Heart right ventricle (tissue), 16 donors: Measurements from ENCODE around the gene FAM222A. TPM values are rescaled to one million over a fixed set of nuclear protein-coding genes. Genes with fewer than 3 reads are reported as not detected.

Experiments used
- ATAC-seq, 8 donors: fragments of 200-7000 bp; cut with Tn5 transposase; one replicate each; pipeline ENCODE4 v1.9.1; 2020; ENCODE audit warnings: mild to moderate bottlenecking in 8 of 8, moderate library complexity in 8 of 8, moderate number of reproducible peaks in 1 of 8
- DNase-seq, 2 donors: peaks; one replicate each; pipeline ENCODE4 v3.0.0-alpha.2; 2020
- H3K27ac ChIP-seq, 10 donors: fragments of 200-600 bp; sonication (generic) in 2 of 10; one replicate each; pipeline versions ENCODE4 v1.5.0 to v1.8.0; 2020 to 2022; ENCODE audit warnings: mild to moderate bottlenecking in 3 of 10
- H3K27me3 ChIP-seq, 7 donors: fragments of 200-600 bp; one replicate each; pipeline ENCODE4 v1.8.0; 2021 to 2022; ENCODE audit warnings: mild to moderate bottlenecking in 2 of 7
- H3K36me3 ChIP-seq, 9 donors: fragments of 200-600 bp; sonication (generic) in 1 of 9; one replicate each; pipeline versions ENCODE4 v1.5.0 to v1.8.0; 2020 to 2022; ENCODE audit warnings: mild to moderate bottlenecking in 2 of 9
- H3K4me1 ChIP-seq, 9 donors: fragments of 200-600 bp; sonication (generic) in 1 of 9; one replicate each; pipeline versions ENCODE4 v1.5.0 to v1.8.0; 2020 to 2022; ENCODE audit warnings: mild to moderate bottlenecking in 4 of 9
- H3K4me3 ChIP-seq, 10 donors: fragments of 200-600 bp; sonication (generic) in 2 of 10; one replicate each; pipeline versions ENCODE4 v1.5.0 to v1.8.0; 2020 to 2022; ENCODE audit warnings: mild to moderate bottlenecking in 7 of 10, moderate library complexity in 2 of 10
- H3K9me3 ChIP-seq, 11 donors: fragments of 200-600 bp in 10 of 11; sonication (generic) in 2 of 11; one replicate each; pipeline versions ENCODE4 v1.5.0 to v1.8.0; 2013 to 2022; ENCODE audit warnings: mild to moderate bottlenecking in 2 of 11, control low read depth in 1 of 11, moderate library complexity in 1 of 11
- WGBS, 2 donors: extraction: QIAGEN DNeasy Blood & Tissue Kit; methylation state at CpG; one replicate each; pipeline ENCODE4 v1.1.7; 2013; ENCODE audit warnings: inconsistent platforms in 1 of 2; 5-methylcytosine and 5-hydroxymethylcytosine counted together
- intact Hi-C, 10 donors: fragments of 100-400 bp; cut with DNase I; formaldehyde crosslinking; loops; one replicate each; pipeline versions ENCODE4 v1.11.1 to v1.14.2; 2022
- polyA plus RNA-seq, 2 donors: library from polyadenylated mRNA; stranded (reverse); fragments of 200-250 nt; gene quantifications; one replicate each; pipeline ENCODE4 v1.2.3, GENCODE V29; 2013
- total RNA-seq, 10 donors: library from RNA; stranded (reverse); fragmentation: NEBNext Ultra II Directional in 3 of 10; extraction: Animal tissue kit (Norgen Biotek cat#: 25700) in 3 of 10; gene quantifications; one replicate each; pipeline versions ENCODE4 v1.2.1 to v1.2.4, GENCODE V29; 2021 to 2023
- TF ChIP-seq, protein P1 (sequence below), 9 donors: fragments of 200-600 bp; sonication (generic) in 2 of 9; IDR thresholded peaks; one replicate each; pipeline versions ENCODE4 v1.5.0 to v1.8.0; 2021 to 2022; ENCODE audit warnings: antibody characterized with exemption in 9 of 9, mild to moderate bottlenecking in 5 of 9, moderate library complexity in 1 of 9
- donor health status: Arrhythmogenic right ventricular cardiomyopathy.
- donor health status: ischemic (EF 13 %, LVEDD 7.1; RV severe dilation, severe dysfunction).
- donor health status: healthy with polysubstance abuse.
- donor health status: DM: no; HTN: yes; CAD: no.
- donor health status: DM: no; HTN: no; CAD: no.
- donor health status: ischemic (EF 25% LVEDD 6.9; RV normal size, moderate dysfunction).
- donor health status: ischemic (EF 25% LVEDD 5.7; RV mildly dilated, moderate dysfunction).
- donor health status: healthy.
- donor health status: DM: yes; HTN: yes; CAD: no.
- donor health status: Ischemic cardiomyopathy.
- donor health status: ischemic (EF 35%, LVEDD 5.7; RV mildly dilated, moderate dysfunction).
- donor health status: nonischemic (EF 11% LVEDD 7.7; RV severe dilation, severe dysfunction).
- donor health status: DM: yes; HTN: yes; CAD: no.
- donor health status: PGD.
- donor health status: ischemic (EF 29% LVEDD 5.4; RV normal size, mild dysfunction).
- donor health status: nonischemic (EF 23%, LVEDD 6.1; RV moderate dilation, normal function).

FAM222A gene
- total and polyA plus RNA-seq, 12 donors, result 2.7 to 26.0 (median 7.0) TPM

DNA sequence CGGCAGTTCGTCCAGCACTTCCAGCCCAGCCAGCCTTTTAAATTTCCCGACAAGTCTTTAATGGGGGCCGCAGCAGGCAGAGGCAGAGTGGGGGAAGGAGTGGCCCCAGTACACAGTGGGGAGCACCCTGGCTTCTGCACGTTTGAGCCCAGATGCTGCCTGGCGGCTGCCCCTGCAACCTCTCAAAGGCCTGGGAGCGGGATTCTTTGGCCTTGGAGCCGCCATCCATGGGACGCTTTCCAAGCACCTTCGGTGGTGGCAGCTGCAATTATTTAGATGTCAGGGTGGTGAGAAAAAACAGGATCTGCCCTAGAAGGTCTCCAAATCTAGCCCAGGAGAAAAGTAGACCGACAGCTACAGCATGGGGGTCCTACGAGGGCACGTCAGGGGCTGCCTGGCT lies 46.0 kb downstream of the FAM222A start:
- H3K27ac ChIP-seq, result peak overlapping the region in 7 of 10 donors; percentile 19 to 62 (median 44)
- WGBS, 2 donors, result 46 to 59% methylated on average over 13 of the region's 13 CpGs
- peaks cover 0 to 31% (median 6%) of the 10 kb centered on the region in 11 donors for H3K9me3 ChIP-seq
- H3K36me3 ChIP-seq, result no peaks in the 10 kb centered on the region
- H3K4me3 ChIP-seq, result no peak overlapping the region
- H3K4me1 ChIP-seq, result peaks cover 0 to 18% (median 14%) of the 10 kb centered on the region in 9 donors
- intact Hi-C loops, result loop anchor here in 1 of 10 donors (5.0 kb wide), 1 partner anchor 37 kb away; no protein-coding TSS in a partner anchor
- ATAC-seq (peak in 7 of 8 donors; percentile 18 to 62 (median 36)), DNase-seq (peak in 1 of 2 donors; percentile 37)
- H3K27me3 ChIP-seq, result no peaks in the 10 kb centered on the region
- TF ChIP-seq, protein P1, sequence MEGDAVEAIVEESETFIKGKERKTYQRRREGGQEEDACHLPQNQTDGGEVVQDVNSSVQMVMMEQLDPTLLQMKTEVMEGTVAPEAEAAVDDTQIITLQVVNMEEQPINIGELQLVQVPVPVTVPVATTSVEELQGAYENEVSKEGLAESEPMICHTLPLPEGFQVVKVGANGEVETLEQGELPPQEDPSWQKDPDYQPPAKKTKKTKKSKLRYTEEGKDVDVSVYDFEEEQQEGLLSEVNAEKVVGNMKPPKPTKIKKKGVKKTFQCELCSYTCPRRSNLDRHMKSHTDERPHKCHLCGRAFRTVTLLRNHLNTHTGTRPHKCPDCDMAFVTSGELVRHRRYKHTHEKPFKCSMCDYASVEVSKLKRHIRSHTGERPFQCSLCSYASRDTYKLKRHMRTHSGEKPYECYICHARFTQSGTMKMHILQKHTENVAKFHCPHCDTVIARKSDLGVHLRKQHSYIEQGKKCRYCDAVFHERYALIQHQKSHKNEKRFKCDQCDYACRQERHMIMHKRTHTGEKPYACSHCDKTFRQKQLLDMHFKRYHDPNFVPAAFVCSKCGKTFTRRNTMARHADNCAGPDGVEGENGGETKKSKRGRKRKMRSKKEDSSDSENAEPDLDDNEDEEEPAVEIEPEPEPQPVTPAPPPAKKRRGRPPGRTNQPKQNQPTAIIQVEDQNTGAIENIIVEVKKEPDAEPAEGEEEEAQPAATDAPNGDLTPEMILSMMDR (IDR thresholded peaks at IDR 0.05), result no peak

DNA sequence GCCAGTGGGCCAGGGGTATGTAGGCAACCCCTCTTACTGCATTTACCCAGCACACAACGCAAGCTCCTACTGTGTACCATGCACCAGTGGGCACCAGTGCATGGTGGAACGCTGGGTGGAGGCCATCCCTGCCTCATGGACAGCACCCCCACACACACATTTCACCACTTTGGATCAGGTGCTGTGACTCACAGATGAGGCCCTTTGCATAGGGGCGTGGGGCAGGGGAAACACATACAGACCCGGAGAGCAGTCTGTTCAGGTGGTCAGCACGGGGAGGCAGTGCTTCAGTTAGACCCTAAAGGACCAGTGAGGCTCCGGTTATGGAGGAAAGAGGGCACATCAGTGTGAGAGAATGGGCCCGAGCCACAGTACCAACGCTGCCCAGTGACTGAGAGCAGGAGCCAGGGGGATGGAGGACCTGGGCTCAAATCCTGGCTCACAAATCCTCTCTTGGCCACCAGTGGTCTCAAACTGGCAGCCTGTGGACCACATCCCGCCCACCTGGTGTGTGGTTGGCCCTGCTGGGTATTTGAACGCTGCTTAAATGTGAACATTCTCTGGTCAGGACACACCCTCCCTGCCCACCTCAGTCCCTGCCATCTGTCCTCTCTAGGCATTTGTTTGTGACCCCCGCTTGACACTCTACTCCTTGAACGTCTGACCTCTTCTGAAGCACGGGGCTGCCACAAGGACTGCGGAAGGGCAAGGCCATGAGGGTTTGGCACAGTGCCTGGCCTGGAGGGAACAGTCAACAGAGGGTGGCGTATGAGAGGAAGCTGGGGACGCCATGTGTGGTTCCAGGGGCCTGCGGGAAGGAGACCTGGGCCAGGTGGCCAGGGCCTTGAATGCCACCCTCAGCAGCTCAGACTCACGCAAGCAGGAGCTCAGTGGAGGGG lies 46.7 kb downstream of the FAM222A start:
- peaks cover 0 to 31% (median 6%) of the 10 kb centered on the region in 11 donors for H3K9me3 ChIP-seq
- 63 to 67% methylated on average over 18 of the region's 18 CpGs for WGBS, 2 donors
- TF ChIP-seq, protein P1 (IDR thresholded peaks at IDR 0.05), result no peak
- H3K4me1 ChIP-seq, result peaks cover 0 to 18% (median 14%) of the 10 kb centered on the region in 9 donors
- DNase-seq, result peak; percentile 64 to 66
- H3K27ac ChIP-seq, result peak overlapping the region in 8 of 10 donors; percentile 39 to 62 (median 48)
- H3K27me3 ChIP-seq, result no peaks in the 10 kb centered on the region
- no peak overlapping the region for H3K4me3 ChIP-seq
- no peaks in the 10 kb centered on the region for H3K36me3 ChIP-seq
- ATAC-seq, result peak; percentile 69 to 88 (median 84)
- intact Hi-C loops, result no loop called here

DNA sequence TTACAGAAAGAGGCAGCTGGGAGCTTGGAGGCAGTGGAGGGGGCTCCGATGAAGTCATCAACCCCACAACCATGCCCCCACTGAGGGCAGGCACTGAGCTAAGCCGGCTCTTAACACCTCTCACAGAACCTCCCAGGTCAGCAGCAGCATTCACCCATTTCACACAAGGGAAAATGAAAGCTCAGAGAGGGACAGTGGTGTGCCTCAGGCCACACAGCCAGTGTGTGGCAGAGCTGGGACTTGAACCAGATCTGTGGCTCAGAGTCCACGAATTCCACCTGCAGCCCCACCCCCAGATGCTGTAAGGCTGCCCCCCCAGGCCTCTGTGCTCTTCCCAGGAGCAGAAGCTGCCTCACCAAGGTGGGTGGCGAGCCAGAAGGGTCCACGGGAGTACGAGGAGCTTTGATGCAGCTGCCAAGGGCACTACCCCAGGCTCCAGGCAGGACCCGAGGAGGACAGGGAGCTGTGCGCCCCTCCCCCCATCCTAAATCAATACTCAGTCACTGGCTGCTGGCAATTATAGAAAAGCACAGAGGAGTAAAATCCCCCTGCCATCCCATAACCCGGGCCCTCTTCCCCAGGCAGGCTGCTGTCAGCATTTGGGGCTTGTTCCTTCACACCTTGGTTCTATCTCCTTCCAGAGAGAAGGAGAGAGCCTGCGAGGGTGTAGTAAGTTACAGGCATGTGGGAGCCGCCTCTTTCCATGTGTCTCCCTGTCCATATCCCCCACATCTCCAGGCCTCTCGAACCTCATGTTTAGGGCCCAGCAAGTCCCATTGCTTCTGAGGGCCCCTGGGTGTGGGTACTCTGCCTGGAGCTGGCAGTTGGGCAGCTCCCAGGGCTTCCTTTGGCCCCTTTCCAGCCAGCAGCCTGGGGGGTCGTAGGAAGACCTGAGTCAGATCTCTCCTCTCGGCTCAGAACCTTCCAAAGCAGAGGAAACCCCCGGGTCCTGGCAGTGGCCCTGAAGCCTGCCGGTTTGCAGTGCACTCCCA lies 47.6 kb downstream of the FAM222A start:
- DNase-seq, result no peak
- TF ChIP-seq, protein P1 (IDR thresholded peaks at IDR 0.05), result no peak

More for the DNA sequence above, 47.6 kb downstream of the FAM222A start:
- peaks cover 0 to 21% (median 6%) of the 10 kb centered on the region in 11 donors for H3K9me3 ChIP-seq
- H3K27ac ChIP-seq, result peak overlapping the region in 1 of 10 donors; percentile 62
- H3K4me3 ChIP-seq, result no peak overlapping the region
- WGBS, 2 donors, result 74 to 77% methylated on average over 16 of the region's 16 CpGs
- H3K36me3 ChIP-seq, result no peaks in the 10 kb centered on the region
- no peak for ATAC-seq
- intact Hi-C loops, result no loop called here
- H3K27me3 ChIP-seq, result no peaks in the 10 kb centered on the region
- H3K4me1 ChIP-seq, result peaks cover 0 to 18% (median 14%) of the 10 kb centered on the region in 9 donors
